HEK293 (cell line): ENCODE data around the gene PIGB.
"Not testable (repeated sequence)": the region's sequence is repeated elsewhere in the genome, so short reads cannot be mapped to it uniquely, and the experiment has no call there.

Experiments used
- CTCF ChIA-PET: fragments of 350-600 bp; formaldehyde crosslinking; extraction: SDS; loops from one replicate; lab custom pipeline; 2021; ENCODE audit warnings: antibody characterized with exemption; lab: Yijun Ruan, JAX
- POLR2A ChIA-PET: fragments of 300-600 bp; formaldehyde crosslinking; extraction: SDS; loops from one replicate; lab custom pipeline; 2020; ENCODE audit warnings: antibody characterized with exemption, inconsistent platforms; lab: Yijun Ruan, JAX
- H3K27ac ChIP-seq: fragments of 200-500 bp; sonication (Bioruptor generic); 2 replicates; pipeline ENCODE4 v1.5.1; 2014; ENCODE audit warnings: low read depth, low read length, control low read depth, inconsistent platforms; ENCODE audit errors: extremely low read depth
- H3K36me3 ChIP-seq, 2 experiments: fragments of 200-500 bp in 1 of 2; sonication (Bioruptor generic) in 1 of 2; 1 replicate in 1 of 2; 2 replicates in 1 of 2; pipeline ENCODE4 v1.5.1; 2014 to 2017; ENCODE audit warnings: inconsistent platforms in 2 of 2, low read length in 2 of 2; ENCODE audit not compliant: control insufficient read depth in 2 of 2, insufficient read depth in 1 of 2
- H3K4me1 ChIP-seq: fragments of 200-500 bp; sonication (Bioruptor generic); 2 replicates; pipeline ENCODE4 v1.5.1; 2014; ENCODE audit warnings: mild to moderate bottlenecking, low read length, inconsistent platforms; ENCODE audit not compliant: control insufficient read depth, insufficient read depth
- H3K4me3 ChIP-seq: 2 replicates; pipeline ENCODE4 v1.5.1; 2011; ENCODE audit warnings: low read depth, mild to moderate bottlenecking, control low read depth, low read length, moderate library complexity
- H3K9me3 ChIP-seq: fragments of 200-500 bp; sonication (Bioruptor generic); 2 replicates; pipeline ENCODE4 v1.5.1; 2014; ENCODE audit warnings: low read depth, low read length, inconsistent platforms; ENCODE audit not compliant: control insufficient read depth, insufficient read depth
- AEBP2 ChIP-seq: fragments of 450-650 bp; formaldehyde crosslinking; IDR thresholded peaks from 2 replicates; pipeline ENCODE4 v1.5.1; 2016; ENCODE audit warnings: missing biosample characterization, missing genetic modification characterization, borderline replicate concordance
- EGR2 ChIP-seq: fragments of 450-650 bp; formaldehyde crosslinking; IDR thresholded peaks from 2 replicates; pipeline ENCODE4 v1.5.1; 2016; ENCODE audit warnings: low read depth, missing biosample characterization, missing genetic modification characterization
- FEZF1 ChIP-seq: fragments of 450-650 bp; formaldehyde crosslinking; IDR thresholded peaks from 2 replicates; pipeline ENCODE4 v1.5.1; 2016; ENCODE audit warnings: missing biosample characterization, missing genetic modification characterization
- HOXA7 ChIP-seq: sonication (generic); formaldehyde crosslinking; IDR thresholded peaks from 2 replicates; pipeline ENCODE4 v1.8.1; 2022; ENCODE audit warnings: missing genetic modification reagents, borderline replicate concordance
- OSR2 ChIP-seq: fragments of 450-650 bp; formaldehyde crosslinking; IDR thresholded peaks from 2 replicates; pipeline ENCODE4 v1.5.1; 2016; ENCODE audit warnings: missing biosample characterization, missing genetic modification characterization
- PRDM6 ChIP-seq: fragments of 450-650 bp; formaldehyde crosslinking; IDR thresholded peaks from 2 replicates; pipeline ENCODE4 v1.5.1; 2017; ENCODE audit warnings: missing biosample characterization, missing genetic modification characterization
- TCF7L2 ChIP-seq: IDR thresholded peaks from 2 replicates; pipeline ENCODE4 v1.6.1; 2011; ENCODE audit warnings: low read depth, mild to moderate bottlenecking, inconsistent platforms, low read length, moderate library complexity, borderline replicate concordance
- ZBTB11 ChIP-seq: fragments of 450-650 bp; formaldehyde crosslinking; conservative IDR thresholded peaks from 2 replicates; pipeline ENCODE4 v1.5.1; 2016; ENCODE audit warnings: low read depth, missing biosample characterization, missing genetic modification characterization
- ZNF114 ChIP-seq: fragments of 450-650 bp; formaldehyde crosslinking; IDR thresholded peaks from 2 replicates; pipeline ENCODE4 v1.5.0; 2017; ENCODE audit warnings: missing biosample characterization, missing genetic modification characterization
- ZNF18 ChIP-seq: fragments of 450-650 bp; formaldehyde crosslinking; IDR thresholded peaks from 2 replicates; pipeline ENCODE4 v1.5.1; 2016; ENCODE audit warnings: missing biosample characterization, missing genetic modification characterization
- ZNF274 ChIP-seq, 2 experiments: fragments of 200-500 bp in 1 of 2; fragments of 450-650 bp in 1 of 2; sonication (Bioruptor generic) in 1 of 2; formaldehyde crosslinking in 1 of 2; IDR thresholded peaks; 2 replicates each; pipeline versions ENCODE4 v1.5.1 to v1.6.1; 2014 to 2016; ENCODE audit warnings: borderline replicate concordance in 1 of 2, inconsistent platforms in 1 of 2, low read length in 1 of 2, missing biosample characterization in 1 of 2, missing genetic modification characterization in 1 of 2
- ZNF350 ChIP-seq: fragments of 450-650 bp; formaldehyde crosslinking; IDR thresholded peaks from 2 replicates; pipeline ENCODE4 v1.5.0; 2017; ENCODE audit warnings: missing biosample characterization, mild to moderate bottlenecking, missing genetic modification characterization
- ZNF600 ChIP-seq: fragments of 450-650 bp; formaldehyde crosslinking; IDR thresholded peaks from 2 replicates; pipeline ENCODE4 v1.5.1; 2016; ENCODE audit warnings: missing biosample characterization, missing genetic modification characterization
- ZNF747 ChIP-seq: fragments of 450-650 bp; formaldehyde crosslinking; IDR thresholded peaks from 2 replicates; pipeline ENCODE4 v1.5.1; 2016; ENCODE audit warnings: missing biosample characterization, missing genetic modification characterization
- ZNF837 ChIP-seq: fragments of 450-650 bp; formaldehyde crosslinking; IDR thresholded peaks from 2 replicates; pipeline ENCODE4 v1.5.1; 2016; ENCODE audit warnings: missing biosample characterization, missing genetic modification characterization

PIGB gene

GRCh38 chr15:55398243-55398642 is 79.2 kb downstream of the PIGB start:
- Histone ChIP-seq H3K36me3 (no peaks in the 10 kb centered on the region; a peak in 1 of 3 replicates), H3K9me3 (no peaks in the 10 kb centered on the region), H3K4me1 (peaks cover 9% of the 10 kb centered on the region; the same call in 1 of the 2 replicates), H3K27ac (no peak overlapping the region), H3K4me3 (no peak overlapping the region)
- ChIA-PET CTCF (no interaction called here), POLR2A (no interaction called here)
- no peak for TF ChIP-seq ZNF747 (tag by site-specific recombination)

GRCh38 chr15:55400050-55400449 is 81.0 kb downstream of the PIGB start:
- H3K36me3 ChIP-seq, CTCF ChIA-PET, H3K4me1 ChIP-seq, H3K27ac ChIP-seq, H3K9me3 ChIP-seq, H3K4me3 ChIP-seq: not testable (repeated sequence)
- POLR2A ChIA-PET, result interaction anchor here (0.7 kb wide), 1 partner anchor 118 kb away, joined by 5 read pairs; no protein-coding TSS in a partner anchor

- CTCF ChIA-PET, result interaction anchor here (0.6 kb wide), 1 partner anchor 216 kb away, joined by 4 read pairs; no protein-coding TSS in a partner anchor
- no peaks in the 10 kb centered on the region; the same call in 1 of the 2 replicates for H3K4me1 ChIP-seq
- H3K9me3 ChIP-seq, result no peaks in the 10 kb centered on the region
- no peak overlapping the region for H3K4me3 ChIP-seq
- H3K36me3 ChIP-seq, result no peaks in the 10 kb centered on the region; a peak in 1 of 3 replicates
- POLR2A ChIA-PET, result no interaction called here
- no peak overlapping the region for H3K27ac ChIP-seq
- TF ChIP-seq FEZF1 (tag by site-specific recombination) (no peak), EGR2 (tag by site-specific recombination) (no peak), TCF7L2 (no peak), ZNF350 (tag by site-specific recombination) (no peak), ZNF18 (tag by site-specific recombination) (no peak)
Measured at GRCh38 chr15:55401786-55402246, 82.8 kb downstream of the PIGB start.

GRCh38 chr15:55402707-55403106 is 83.7 kb downstream of the PIGB start:
- ChIA-PET CTCF (no interaction called here), POLR2A (no interaction called here)
- Histone ChIP-seq H3K27ac (no peak overlapping the region), H3K36me3 (no peaks in the 10 kb centered on the region; a peak in 1 of 3 replicates), H3K9me3 (no peaks in the 10 kb centered on the region), H3K4me3 (no peak overlapping the region), H3K4me1 (no peaks in the 10 kb centered on the region; the same call in 1 of the 2 replicates)
- TF ChIP-seq PRDM6 (peak; percentile 13; the same call in 1 of the 2 replicates), HOXA7 (CRISPR knock-in tag) (no peak)

- no peak overlapping the region for H3K4me3 ChIP-seq
- H3K27ac ChIP-seq, result no peak overlapping the region
- ChIA-PET CTCF (no interaction called here), POLR2A (no interaction called here)
- no peaks in the 10 kb centered on the region for H3K9me3 ChIP-seq
- no peaks in the 10 kb centered on the region; a peak in 1 of 3 replicates for H3K36me3 ChIP-seq
- H3K4me1 ChIP-seq, result no peaks in the 10 kb centered on the region; the same call in 1 of the 2 replicates
- TF ChIP-seq ZNF114 (tag by site-specific recombination) (no peak), ZNF600 (tag by site-specific recombination) (no peak), ZNF837 (tag by site-specific recombination) (no peak), ZNF274 (IDR thresholded peaks at IDR 0.05; ENCODE audit: low read length) (no peak), ZNF274 (tag by site-specific recombination; IDR thresholded peaks at IDR 0.05; ENCODE audit: borderline replicate concordance) (no peak), OSR2 (tag by site-specific recombination) (no peak), ZBTB11 (tag by site-specific recombination) (no peak), AEBP2 (tag by site-specific recombination) (no peak)
Measured at GRCh38 chr15:55403531-55403930, 84.5 kb downstream of the PIGB start.
